Neural cell (in vitro differentiated cells): ENCODE data around the gene CCNQ. TPM values are rescaled to one million over a fixed set of nuclear protein-coding genes. Genes with fewer than 3 reads are reported as not detected.

Experiments
- H2AFZ ChIP-seq: fragments of 200-600, 300-800 bp; sonication (generic), shearing (Covaris generic); 2 replicates; pipeline ENCODE4 v1.6.0; 2014; ENCODE audit warnings: low read depth, mild to moderate bottlenecking, antibody characterized with exemption, low read length, moderate library complexity
- H3F3A ChIP-seq: fragments of 200-600 bp; shearing (Covaris generic); 2 replicates; pipeline ENCODE4 v1.6.1; 2016; ENCODE audit warnings: mild to moderate bottlenecking, moderate library complexity, mixed read lengths, antibody characterized with exemption, low read length; ENCODE audit not compliant: insufficient read depth, poor library complexity, severe bottlenecking
- H3K27ac ChIP-seq: fragments of 200-600, 300-800 bp; sonication (generic), shearing (Covaris generic); 2 replicates; pipeline ENCODE4 v1.5.1; 2014; ENCODE audit warnings: mild to moderate bottlenecking, low read length, moderate library complexity
- H3K27me3 ChIP-seq: fragments of 300-800, 200-600 bp; sonication (generic), shearing (Covaris generic); 2 replicates; pipeline ENCODE4 v1.6.0; 2014; ENCODE audit warnings: mild to moderate bottlenecking, low read depth, low read length, moderate library complexity; ENCODE audit not compliant: insufficient read depth
- H3K36me3 ChIP-seq: fragments of 300-800, 200-600 bp; sonication (generic), shearing (Covaris generic); 2 replicates; pipeline ENCODE4 v1.5.1; 2014; ENCODE audit warnings: mild to moderate bottlenecking, antibody characterized with exemption, low read length, moderate library complexity; ENCODE audit not compliant: insufficient read depth
- H3K4me2 ChIP-seq: fragments of 300-800, 200-600 bp; sonication (generic), shearing (Covaris generic); 2 replicates; pipeline ENCODE4 v1.6.0; 2014; ENCODE audit warnings: mild to moderate bottlenecking, low read length
- H3K4me3 ChIP-seq: fragments of 300-800, 200-600 bp; sonication (generic), shearing (Covaris generic); 2 replicates; pipeline ENCODE4 v1.5.1; 2014; ENCODE audit warnings: mild to moderate bottlenecking, low read length, moderate library complexity
- H3K79me2 ChIP-seq: fragments of 200-600 bp; shearing (Covaris generic); replicated peaks from 2 replicates; pipeline ENCODE4 v1.6.0; 2014; ENCODE audit warnings: mild to moderate bottlenecking, low read length, moderate library complexity; ENCODE audit not compliant: insufficient read depth
- H3K9ac ChIP-seq: fragments of 300-800, 200-600 bp; sonication (generic), shearing (Covaris generic); 2 replicates; pipeline ENCODE4 v1.6.1; 2016; ENCODE audit warnings: mild to moderate bottlenecking, low read length, mixed read lengths
- H3K9me2 ChIP-seq: fragments of 200-600 bp; shearing (Covaris generic); 2 replicates; pipeline ENCODE4 v1.6.1; 2016; ENCODE audit warnings: mild to moderate bottlenecking, low read length, mixed read lengths; ENCODE audit not compliant: insufficient read depth
- H3K9me3 ChIP-seq: fragments of 200-600, 300-800 bp; sonication (generic), shearing (Covaris generic); 2 replicates; pipeline ENCODE4 v1.6.1; 2016; ENCODE audit warnings: mild to moderate bottlenecking, mixed run types, low read length, moderate library complexity, mixed read lengths
- H4K20me1 ChIP-seq: fragments of 200-600 bp; shearing (Covaris generic); 2 replicates; pipeline ENCODE4 v1.6.1; 2016; ENCODE audit warnings: mild to moderate bottlenecking, mixed run types; ENCODE audit not compliant: insufficient read depth
- CTCF ChIP-seq: fragments of 450-650 bp; IDR thresholded peaks from 2 replicates; pipeline ENCODE4 v1.5.1; 2014; ENCODE audit warnings: antibody characterized with exemption, mild to moderate bottlenecking, moderate library complexity; ENCODE audit not compliant: poor library complexity, severe bottlenecking
- EP300 ChIP-seq: fragments of 450-650 bp; conservative IDR thresholded peaks from 2 replicates; pipeline ENCODE4 v1.6.1; 2014; ENCODE audit warnings: antibody characterized with exemption, mild to moderate bottlenecking, moderate library complexity; ENCODE audit not compliant: poor library complexity, severe bottlenecking
- EZH2 ChIP-seq: fragments of 200-600, 300-800 bp; shearing (Covaris generic), sonication (generic); IDR thresholded peaks from 2 replicates; pipeline ENCODE4 v1.6.1; 2014; ENCODE audit warnings: antibody characterized with exemption, low read length, borderline replicate concordance, mild to moderate bottlenecking; ENCODE audit not compliant: insufficient read depth, poor library complexity, severe bottlenecking
- MXI1 ChIP-seq: fragments of 450-650 bp; conservative IDR thresholded peaks from 2 replicates; pipeline ENCODE4 v1.6.1; 2014; ENCODE audit warnings: antibody characterized with exemption, mild to moderate bottlenecking; ENCODE audit not compliant: poor library complexity, severe bottlenecking
- POLR2AphosphoS5 ChIP-seq: IDR thresholded peaks from 2 replicates; pipeline ENCODE4 v1.6.1; 2012
- RAD21 ChIP-seq: fragments of 450-650 bp; conservative IDR thresholded peaks from 2 replicates; pipeline ENCODE4 v1.6.1; 2014; ENCODE audit warnings: antibody characterized with exemption, mild to moderate bottlenecking, moderate library complexity
- REST ChIP-seq: IDR thresholded peaks from 2 replicates; pipeline ENCODE4 v1.6.1; 2012; ENCODE audit warnings: borderline replicate concordance
- SMC3 ChIP-seq: fragments of 450-650 bp; conservative IDR thresholded peaks from 2 replicates; pipeline ENCODE4 v1.6.1; 2014; ENCODE audit warnings: antibody characterized with exemption, mild to moderate bottlenecking, moderate library complexity; ENCODE audit not compliant: poor library complexity
- TAF1 ChIP-seq: IDR thresholded peaks from 2 replicates; pipeline ENCODE4 v1.6.1; 2012; ENCODE audit warnings: low read depth
- polyA plus RNA-seq: library from polyadenylated mRNA; depleted of rRNA; stranded (reverse); fragments of >200 nt; gene quantifications from 2 replicates; pipeline ENCODE4 v1.2.3, GENCODE V29; 2014

Gene CCNQ
- polyA plus RNA-seq, 1 donor from 2014 or later = 61.2 TPM

GRCh38 chrX:153631346-153631745 lies 32.4 kb upstream of the CCNQ start:
- H3F3A ChIP-seq = no peaks in the 10 kb centered on the region
- no peaks in the 10 kb centered on the region for H3K27me3 ChIP-seq
- H3K9me2 ChIP-seq = no peaks in the 10 kb centered on the region
- no peak overlapping the region for H3K4me3 ChIP-seq
- no peak overlapping the region for H3K27ac ChIP-seq
- no peaks in the 10 kb centered on the region for H3K9me3 ChIP-seq
- no peak for TF ChIP-seq SMC3
- no peak for TF ChIP-seq MXI1
- no peak overlapping the region for H2AFZ ChIP-seq
- no peak overlapping the region for H3K4me2 ChIP-seq
- no peaks in the 10 kb centered on the region for H3K36me3 ChIP-seq
- no peaks in the 10 kb centered on the region for H3K79me2 ChIP-seq
- no peaks in the 10 kb centered on the region for H4K20me1 ChIP-seq
- H3K9ac ChIP-seq = no peak overlapping the region

GRCh38 chrX:153628665-153629064 lies 29.7 kb upstream of the CCNQ start:
- Histone ChIP-seq H3K27me3 (no peaks in the 10 kb centered on the region), H3K9me3 (no peaks in the 10 kb centered on the region), H2AFZ (no peak overlapping the region), H3K9me2 (no peaks in the 10 kb centered on the region), H3K4me3 (no peak overlapping the region), H3F3A (no peaks in the 10 kb centered on the region), H3K27ac (no peak overlapping the region), H4K20me1 (no peaks in the 10 kb centered on the region), H3K4me2 (no peak overlapping the region), H3K36me3 (no peaks in the 10 kb centered on the region), H3K79me2 (no peaks in the 10 kb centered on the region), H3K9ac (no peak overlapping the region)
- TF ChIP-seq POLR2AphosphoS5 = no peak
- no peak for TF ChIP-seq MXI1
- no peak for TF ChIP-seq TAF1
- TF ChIP-seq EZH2 = no peak
- TF ChIP-seq CTCF = no peak
- no peak for TF ChIP-seq SMC3
- TF ChIP-seq RAD21 = no peak
- no peak for TF ChIP-seq REST
- TF ChIP-seq EP300 = no peak

GRCh38 chrX:153628129-153628528 lies 29.2 kb upstream of the CCNQ start:
- no peaks in the 10 kb centered on the region for H3K9me3 ChIP-seq
- no peak overlapping the region for H3K4me2 ChIP-seq
- no peak overlapping the region for H3K27ac ChIP-seq
- no peaks in the 10 kb centered on the region for H3F3A ChIP-seq
- TF ChIP-seq EZH2 (no peak), MXI1 (no peak), CTCF (no peak), SMC3 (no peak), POLR2AphosphoS5 (no peak), EP300 (no peak), REST (no peak), RAD21 (no peak), TAF1 (no peak)
- H3K4me3 ChIP-seq = no peak overlapping the region
- H3K9ac ChIP-seq = no peak overlapping the region
- no peaks in the 10 kb centered on the region for H3K36me3 ChIP-seq
- no peaks in the 10 kb centered on the region for H4K20me1 ChIP-seq
- no peaks in the 10 kb centered on the region for H3K79me2 ChIP-seq
- no peak overlapping the region for H2AFZ ChIP-seq
- H3K27me3 ChIP-seq = no peaks in the 10 kb centered on the region
- H3K9me2 ChIP-seq = no peaks in the 10 kb centered on the region
